Measurements from ENCODE around the gene TCF7L1.
"Not testable (repeated sequence)": the region's sequence is repeated elsewhere in the genome, so short reads cannot be mapped to it uniquely, and the experiment has no call there.

TCF7L1 gene

DNA sequence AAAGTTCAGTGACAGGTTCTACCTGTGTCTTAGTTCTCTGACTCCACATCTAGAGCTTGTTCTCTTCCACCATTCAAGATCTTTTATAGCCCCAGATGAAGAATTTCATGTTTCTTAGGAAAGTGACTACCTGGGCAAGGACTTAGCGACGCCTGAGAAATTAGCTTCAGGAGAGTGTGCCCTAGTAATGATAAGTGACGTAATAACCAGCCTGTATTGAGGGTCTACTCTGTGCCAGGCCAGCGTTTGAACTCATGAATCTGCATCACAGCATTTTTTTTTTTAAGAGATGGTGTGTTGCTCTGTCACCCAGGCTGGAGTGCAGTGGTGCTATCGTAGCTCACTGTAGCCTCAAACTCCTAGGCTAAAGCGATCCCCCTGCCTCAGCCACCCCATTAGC lies 51.8 kb downstream of the TCF7L1 start:
- no peak for DNase-seq (ENCODE audit: low spot score)

DNA sequence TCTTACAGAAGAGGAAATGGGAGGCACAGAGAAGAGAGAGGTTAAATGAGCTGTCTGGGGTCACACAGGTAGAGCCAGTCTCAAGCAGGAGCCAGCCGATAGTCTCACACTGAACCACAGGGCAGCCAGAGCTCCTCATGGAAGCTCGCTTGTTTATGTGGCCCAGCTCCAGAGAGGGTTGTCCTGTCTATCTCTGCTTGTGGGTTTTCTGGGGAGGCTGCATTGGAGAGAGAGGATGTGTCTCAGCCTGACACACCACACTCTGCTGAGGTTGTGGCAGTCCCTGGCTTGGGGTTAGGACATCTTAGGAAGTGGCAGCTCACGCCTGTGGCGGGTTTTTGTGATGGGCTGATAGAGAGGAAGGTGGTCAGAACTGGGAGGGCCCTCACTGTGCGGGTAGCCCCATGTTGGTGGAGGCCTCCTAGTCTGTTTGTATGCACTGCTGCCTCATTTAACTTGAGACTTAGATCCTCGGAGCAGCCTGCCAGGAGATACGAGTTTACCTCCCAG lies 52.3 kb downstream of the TCF7L1 start:
- DNase-seq (ENCODE audit: low spot score), result no peak

DNA sequence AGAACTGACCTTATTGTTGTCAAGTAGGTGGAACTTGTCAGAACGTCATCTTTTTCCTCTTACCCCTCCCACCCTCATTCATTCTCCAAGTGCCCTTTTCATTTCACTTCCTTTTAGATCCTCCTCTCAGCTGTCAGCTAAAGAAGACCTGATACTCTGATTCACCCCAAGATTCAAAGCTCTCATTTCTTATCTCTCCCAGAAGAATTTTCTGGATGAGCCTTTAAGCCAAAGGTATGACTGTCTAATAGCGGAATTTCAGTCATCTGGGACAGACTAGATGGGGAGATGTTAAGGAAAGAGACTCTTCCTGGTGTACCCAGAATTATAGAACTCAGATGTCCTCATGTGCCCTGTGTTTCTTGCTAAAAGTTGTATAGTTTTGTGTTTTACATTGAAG lies 53.9 kb downstream of the TCF7L1 start:
- DNase-seq (ENCODE audit: low spot score), result no peak

DNA sequence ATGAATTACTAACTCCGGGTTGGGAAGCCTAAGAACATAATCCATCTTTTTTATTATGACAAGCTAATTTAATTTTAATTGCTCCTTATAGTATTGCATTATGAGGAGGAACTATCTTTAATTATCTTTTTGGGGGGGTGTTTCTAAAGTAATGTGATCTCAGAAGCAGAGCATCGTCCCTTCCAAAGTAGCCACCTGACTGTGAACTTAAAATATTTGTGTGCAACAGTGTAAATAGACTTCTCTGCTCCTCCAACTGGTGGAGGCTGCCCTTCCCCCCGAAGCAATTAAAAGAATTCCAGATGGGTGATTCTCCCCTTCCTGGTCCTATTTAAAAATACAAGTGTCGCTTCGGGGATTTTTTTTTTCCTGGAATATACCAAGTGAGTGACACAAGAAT lies 55.7 kb downstream of the TCF7L1 start:
- no peak for DNase-seq (ENCODE audit: low spot score)

DNA sequence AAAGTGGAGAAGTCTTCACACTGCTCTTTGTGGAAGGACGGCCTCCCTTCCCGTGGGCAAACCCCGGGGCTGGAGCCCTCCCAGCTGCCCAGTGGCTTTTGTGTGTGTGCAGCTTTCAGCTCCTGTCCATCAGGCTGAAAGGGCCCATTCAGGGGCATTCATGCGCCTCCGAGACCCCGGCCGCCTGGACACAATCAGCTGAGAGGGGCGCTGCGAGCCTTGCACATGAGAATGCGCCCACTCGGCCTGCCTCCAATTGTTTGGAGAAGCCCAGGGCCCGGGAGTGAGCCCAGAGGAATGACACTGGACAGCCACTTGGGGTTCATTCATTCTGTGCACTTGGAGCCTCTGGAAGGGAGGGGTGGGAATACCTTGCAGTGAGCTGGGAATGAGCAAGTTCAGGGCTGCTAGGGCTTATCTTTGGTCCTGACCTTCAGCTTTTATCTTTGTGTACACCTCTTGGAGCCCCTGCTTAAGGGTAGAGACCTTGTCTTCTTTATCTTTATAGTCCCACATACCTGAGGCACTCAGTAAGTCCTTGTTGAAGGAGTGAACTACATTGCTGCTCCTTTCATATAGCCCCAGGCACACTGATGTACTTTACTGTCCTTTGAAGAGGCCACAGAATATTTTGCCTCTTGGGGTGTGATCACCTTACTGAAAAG lies 56.5 kb downstream of the TCF7L1 start:
- DNase-seq (ENCODE audit: low spot score), result no peak

DNA sequence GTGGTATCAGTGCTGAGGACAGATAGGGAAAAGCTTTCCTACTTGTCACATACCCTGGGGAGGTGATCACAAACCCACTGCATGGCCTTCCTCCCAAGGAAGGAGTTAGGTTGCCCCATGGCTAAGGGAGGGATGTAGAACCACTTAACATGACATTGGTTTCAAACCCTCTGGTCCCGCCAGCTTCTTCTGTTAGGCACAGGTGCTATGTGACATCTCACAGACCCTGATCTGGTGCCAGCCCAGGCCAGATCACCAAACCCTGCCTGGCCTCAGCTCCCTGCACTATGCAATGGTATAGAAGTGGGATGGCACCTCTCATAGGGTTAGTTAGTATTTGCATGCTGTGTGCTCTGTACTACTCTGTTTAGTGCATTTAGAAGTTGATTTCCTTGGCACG lies 58.0 kb downstream of the TCF7L1 start:
- DNase-seq (ENCODE audit: low spot score), result no peak

DNA sequence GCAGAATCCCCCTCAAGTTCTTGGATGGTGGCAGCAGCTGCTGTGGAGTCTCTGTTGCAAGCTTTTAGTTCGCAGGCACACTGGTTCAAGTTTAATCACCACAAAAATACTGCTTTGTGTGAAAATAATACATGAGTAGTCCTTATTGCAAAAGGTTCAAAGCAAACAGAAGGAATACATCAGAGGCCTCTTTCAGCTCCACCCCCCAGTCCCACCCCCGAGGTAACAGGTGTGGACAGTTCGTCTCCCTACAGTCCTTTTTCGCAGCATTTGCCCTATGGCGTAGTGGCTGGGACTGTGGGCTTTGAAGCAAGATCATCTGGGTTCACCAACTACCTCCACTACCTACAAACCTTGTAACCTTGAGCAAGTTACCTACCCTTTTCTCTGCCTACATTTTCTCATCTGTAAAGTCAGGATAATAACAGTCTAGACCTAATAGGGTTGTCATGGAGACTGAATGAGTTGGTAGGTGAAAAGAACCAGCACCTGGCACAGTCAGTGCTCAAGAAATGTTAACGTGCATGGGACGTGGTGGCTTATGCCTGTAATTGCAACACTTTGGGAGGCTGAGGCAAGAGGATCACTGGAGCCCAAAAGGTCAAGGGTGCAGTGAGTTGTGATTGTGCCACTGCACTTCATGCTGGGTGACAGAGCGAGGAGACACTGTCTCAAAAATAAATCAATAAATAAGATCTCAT lies 61.7 kb downstream of the TCF7L1 start:
- DNase-seq (ENCODE audit: low spot score), result no peak

DNA sequence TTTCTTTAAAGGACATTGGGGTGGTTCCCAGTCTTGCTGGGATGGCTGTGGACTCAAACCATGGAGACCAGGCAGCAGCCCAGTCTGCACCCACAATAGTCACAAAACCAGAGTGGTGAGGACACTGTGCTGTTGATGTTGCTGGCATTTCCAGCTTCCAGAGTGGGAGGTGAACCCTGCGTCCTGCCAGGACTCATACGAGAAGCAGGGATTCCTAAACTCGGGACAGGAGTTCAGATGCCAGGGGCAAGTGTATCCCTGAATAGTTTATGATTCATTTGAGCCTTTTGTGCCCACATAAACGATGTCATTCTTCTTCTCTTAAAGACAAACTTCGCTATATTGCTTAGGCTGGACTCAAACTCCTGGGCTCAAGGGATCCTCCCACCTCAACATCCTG lies 62.8 kb downstream of the TCF7L1 start:
- DNase-seq (ENCODE audit: low spot score), result no peak

DNA sequence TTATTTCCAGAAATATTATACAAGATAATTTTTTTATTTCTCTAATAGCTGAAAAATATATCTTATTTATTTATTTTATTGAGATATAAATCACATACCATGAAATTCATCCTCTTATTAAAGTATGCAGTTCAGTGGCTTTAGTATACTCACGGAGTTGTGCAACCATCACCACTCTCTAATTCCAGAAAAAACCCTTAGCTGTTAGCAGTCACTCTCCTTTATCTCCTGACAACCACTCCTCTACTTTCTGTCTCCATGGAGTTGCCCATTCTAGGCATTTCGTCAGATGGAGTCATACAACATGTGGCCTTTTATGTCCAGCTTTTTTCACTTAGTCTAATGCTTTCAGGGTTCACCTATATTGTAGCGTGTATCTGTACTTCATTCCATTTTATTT lies 66.5 kb downstream of the TCF7L1 start:
- DNase-seq (ENCODE audit: low spot score), result no peak

DNA sequence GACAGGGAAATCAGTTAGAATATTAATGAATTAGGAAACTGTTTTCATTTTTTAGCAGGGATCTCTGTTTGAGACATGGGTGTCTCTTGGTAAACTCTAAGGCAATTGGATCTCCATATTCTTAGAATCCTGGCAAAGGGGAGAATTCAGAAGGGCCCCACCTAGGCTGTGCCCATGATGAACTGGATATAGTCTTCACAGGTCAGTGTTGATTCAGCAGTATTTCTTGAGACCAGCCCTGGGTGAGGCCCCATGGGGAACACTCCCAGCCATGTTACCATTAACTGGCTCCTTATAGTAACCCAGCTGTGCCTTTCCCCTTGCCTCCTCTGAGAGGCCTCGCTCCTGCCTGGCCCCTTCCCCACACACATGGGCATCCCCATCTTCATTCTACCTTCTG lies 76.7 kb downstream of the TCF7L1 start:
- no peak for DNase-seq (ENCODE audit: low spot score)

DNA sequence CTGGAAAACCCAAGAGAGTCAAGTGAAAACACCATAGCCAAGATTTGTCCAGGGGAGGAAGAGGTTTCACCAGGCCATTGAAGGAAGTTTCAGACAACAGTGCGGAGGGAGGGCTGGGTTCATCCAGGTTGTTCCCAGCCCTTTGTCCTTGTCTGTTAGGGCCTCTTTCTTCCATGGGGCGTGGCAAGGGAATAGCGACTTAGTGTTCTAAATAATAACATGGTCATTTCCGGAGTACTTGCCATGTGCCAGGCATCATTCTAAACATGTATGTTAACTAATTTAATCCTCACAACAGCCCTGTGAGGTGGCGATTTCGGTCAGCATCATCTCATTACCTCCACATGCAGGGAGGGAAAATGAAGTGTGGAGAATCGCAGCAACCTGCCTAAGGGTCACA lies 77.3 kb downstream of the TCF7L1 start:
- no peak for DNase-seq (ENCODE audit: low spot score)

DNA sequence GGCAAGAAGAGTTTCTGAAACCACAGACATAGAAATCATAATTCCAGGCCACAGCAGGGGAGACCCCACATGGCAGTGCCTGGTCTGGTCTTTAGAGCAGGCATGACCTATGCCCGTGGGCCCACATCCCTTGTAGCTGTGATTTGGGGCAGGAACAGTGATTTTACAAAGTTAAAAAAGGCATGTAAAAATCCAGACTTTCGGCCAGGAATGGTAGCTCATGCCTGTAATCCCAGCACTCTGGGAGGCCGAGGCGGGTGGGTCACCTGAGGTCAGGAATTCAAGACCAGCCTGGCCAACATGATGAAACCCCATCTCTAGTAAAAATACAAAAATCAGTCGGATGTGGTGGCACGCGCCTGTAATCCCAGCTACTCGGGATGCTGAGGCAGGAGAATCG lies 78.4 kb downstream of the TCF7L1 start:
- DNase-seq (ENCODE audit: low spot score), result not testable (repeated sequence)

DNA sequence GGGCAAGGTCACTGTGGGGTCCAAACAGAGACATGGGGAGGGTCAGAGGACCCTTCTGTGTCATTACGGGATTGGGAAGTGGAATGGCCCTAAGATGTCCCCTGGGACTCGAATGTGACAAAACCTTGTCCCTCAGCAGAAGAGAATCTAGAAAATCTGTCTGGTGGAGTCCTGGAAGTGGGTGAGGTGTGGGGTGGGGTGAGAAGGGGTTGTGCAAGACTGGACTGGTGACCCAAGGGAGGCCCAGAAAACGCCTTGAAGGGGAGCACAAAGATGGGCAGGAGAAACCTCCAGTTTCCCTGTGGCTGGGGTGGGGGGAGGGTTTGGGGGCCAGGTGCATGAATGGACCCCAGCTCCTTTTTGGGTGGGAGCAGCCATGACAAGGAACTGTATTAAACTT lies 79.6 kb downstream of the TCF7L1 start:
- DNase-seq (ENCODE audit: low spot score), result no peak

DNA sequence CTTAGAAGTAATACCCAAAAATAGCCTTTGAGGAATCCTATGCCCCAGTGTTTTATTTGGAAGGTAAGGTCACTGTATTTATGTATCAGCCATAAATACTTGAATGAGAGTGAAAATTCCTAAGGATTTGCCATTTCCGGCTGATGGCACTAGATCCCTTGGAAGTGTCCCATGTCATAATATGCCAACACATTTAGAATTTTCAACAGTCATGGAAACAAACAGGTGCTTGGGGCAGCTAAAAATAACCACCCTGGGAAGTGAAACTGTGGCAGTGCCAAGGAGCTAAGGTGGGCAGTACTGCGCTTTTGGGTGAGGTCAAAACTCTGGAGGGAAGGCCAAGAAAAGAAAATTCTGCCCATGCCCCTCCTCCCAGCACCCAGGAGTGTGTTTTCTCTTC lies 80.2 kb downstream of the TCF7L1 start:
- DNase-seq (ENCODE audit: low spot score), result no peak

DNA sequence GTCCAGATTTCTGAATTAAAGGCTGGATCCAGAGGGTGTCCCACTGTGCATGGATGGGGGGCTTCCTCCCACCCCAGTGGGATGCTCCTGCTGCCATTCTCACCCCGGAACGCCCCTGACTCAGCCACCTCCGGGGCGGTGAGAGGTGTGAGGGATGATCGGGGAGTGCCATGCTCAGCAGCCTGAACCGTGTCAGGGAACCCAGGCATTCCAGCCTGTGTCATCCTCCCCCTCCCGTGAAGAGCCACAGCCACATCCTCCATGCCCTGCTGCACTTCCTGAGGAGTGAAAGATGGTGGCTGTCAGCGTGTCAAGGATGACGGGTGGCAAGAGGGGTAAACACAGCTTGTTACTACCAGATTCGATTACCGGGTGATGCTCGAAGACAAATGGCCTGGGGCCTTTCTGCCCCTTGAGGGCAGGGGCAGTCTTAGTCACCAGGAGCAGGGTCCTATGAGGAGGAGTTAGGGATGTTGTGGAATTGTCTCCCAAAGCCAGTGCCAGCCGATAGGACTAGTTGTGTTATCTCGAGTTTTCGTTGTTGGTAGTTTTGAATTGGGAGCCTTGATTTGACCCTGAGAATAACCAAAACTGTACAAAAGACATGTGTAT lies 80.8 kb downstream of the TCF7L1 start:
- no peak for DNase-seq (ENCODE audit: low spot score)

DNA sequence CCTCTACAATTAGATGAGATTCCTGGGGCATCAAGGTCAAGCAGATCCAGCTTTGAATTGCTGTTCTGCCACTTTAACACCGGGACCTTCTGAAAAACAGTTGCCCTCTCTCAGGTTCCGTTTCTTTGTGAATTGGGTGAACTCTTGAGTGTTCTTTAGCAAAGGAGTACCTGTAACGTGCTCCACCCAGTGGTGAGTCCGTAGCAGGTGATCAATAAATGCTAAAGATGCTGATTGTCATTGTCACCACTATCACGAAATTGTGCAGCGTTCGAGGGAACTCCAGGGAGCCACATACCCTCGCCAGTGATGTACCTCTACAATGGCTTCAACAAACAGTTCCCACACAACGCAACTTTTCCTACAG lies 81.9 kb downstream of the TCF7L1 start:
- DNase-seq (ENCODE audit: low spot score), result no peak

DNA sequence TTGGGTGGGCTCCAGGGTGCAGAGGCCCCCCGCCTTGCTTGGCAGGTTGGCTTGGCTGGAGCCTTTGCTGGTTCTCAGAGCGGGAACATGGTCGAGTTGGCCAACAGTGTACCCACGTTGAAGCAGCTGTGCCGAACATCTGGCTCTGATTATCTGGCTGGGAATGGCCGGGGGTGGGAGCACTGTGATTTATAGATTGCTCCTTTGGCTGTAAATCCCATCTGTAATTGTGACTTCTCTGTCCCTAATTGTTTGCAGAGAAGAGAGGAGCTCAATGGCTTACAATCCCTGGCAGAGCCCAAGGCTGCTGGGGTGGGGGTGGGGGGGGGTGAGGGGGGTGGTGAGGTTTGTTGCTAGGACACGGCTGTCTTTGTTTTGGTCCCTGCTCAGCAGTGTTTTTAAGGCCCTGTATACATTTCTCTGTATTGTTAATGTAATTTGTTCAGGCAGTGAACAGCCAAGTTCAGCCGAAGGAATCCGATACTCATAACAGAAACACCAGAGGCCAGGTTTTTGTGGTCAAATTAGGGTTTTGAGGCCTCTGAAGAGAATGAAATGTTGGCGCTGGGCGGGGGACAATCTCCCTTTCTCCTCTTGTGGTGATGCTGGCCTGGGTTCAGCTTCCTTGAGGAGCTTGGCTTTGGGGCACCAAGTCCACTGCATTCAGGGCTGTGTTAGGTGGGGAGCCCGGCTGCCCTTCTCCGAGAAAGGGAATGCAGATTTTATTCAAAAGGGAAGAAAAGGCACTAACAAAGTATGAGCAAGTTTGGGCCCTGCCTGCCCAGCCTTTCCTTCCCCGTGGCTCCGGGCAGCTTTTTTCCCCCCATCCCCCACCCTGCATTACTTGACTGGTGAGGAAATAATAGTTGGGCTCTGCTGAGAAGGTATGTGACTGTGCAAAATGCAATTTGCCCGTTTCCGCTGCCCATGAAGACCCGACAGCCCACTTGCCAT lies 82.5 kb downstream of the TCF7L1 start:
- DNase-seq (ENCODE audit: low spot score), result no peak

DNA sequence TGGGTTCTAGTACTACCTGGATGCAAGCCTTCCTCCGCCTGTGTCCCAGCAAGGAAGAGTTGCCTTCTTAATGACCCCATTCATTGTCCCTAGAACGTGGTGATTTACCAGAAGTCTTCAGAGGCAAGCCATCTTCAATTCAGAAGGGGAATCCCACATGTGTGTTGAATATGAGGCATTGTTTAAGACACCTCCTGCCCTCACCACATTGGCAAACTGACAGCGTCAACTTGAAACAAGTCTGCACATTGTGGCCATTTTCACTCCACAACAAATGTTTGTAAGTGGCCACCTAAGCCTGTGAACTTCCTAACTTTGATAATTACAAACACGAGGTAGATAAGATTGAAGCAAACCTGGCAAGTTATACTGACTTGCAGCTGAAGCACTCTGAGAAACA lies 83.7 kb downstream of the TCF7L1 start:
- DNase-seq (ENCODE audit: low spot score), result no peak

DNA sequence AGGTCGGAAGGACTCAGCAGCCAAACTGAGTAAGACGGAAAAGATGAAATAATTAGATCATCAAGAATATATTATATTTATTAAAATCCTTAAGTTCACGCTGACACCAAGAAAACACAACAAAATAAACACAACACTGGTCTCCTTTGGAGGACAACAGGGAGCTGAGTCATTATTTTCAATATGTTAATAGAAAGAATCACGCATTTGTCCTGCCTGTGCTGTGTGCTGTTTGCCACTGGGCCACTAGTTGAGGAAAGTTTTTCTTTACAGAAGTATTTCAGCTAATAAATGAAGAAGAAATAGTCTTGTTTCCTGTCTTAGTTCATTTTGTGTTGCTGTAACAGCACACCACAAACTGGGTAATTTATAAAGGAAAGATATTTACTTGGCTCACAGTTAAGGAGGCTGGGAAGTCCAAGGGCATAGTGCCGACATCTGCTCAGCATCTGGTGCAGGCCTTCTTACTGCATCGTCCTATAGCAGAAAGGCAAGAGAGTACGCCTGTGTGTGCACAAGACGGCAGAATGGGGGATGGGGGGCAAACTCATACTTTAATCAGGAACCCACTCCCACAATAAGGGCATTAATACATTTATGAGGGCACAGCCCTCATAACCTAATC lies 88.0 kb downstream of the TCF7L1 start:
- DNase-seq (ENCODE audit: low spot score), result no peak

DNA sequence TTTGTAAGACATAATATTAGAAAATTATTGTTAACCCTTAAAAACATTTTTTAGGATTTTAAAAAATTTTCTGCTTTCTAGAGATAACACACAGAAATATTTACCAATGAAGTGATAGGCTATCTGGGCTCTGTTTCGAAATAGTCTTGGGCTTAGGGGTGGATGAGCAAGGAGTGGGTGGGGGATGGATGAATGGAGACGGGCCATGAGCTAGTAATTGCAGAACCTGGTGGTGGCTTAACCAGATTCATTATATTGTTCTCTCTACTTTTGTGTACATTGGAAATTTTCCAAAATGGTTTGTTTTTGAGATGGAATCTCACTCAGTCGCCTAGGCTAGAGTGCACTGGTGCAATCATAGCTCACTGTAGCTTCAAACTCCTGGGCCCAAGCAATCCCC lies 89.6 kb downstream of the TCF7L1 start:
- DNase-seq (ENCODE audit: low spot score), result no peak

DNA sequence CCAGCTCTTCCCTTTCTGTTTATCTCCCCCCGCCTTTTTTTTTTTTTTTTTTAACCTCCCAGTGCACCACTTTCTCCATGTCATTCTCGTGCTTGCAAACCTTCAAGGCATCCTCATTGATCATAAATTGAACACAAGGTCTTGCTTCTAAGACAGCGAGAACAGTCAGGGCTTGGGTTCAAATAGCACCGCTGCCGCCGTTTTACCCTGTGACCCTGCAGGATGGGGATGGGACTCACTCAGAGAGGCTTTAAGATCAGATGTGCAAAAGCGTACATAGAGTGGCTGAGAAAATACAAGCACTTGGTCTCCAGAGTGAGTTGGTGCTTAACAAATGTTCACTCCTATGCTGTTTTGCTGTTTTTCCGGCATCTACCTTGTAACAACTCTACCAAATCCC lies 93.6 kb downstream of the TCF7L1 start:
- DNase-seq (ENCODE audit: low spot score), result no peak
